Measurements from ENCODE around the gene ATG10.
"Not testable (repeated sequence)": the region's sequence is repeated elsewhere in the genome, so short reads cannot be mapped to it uniquely, and the experiment has no call there.

Gene ATG10

GRCh38 chr5:82011761-82012160 lies 39.9 kb downstream of the ATG10 start:
- no peak overlapping the region for H3K4me3 ChIP-seq (ENCODE audit: low read length)
- peak; percentile 13 for DNase-seq (ENCODE audit: low read depth)
- no peak for TF ChIP-seq CTCF (IDR thresholded peaks at IDR 0.05; ENCODE audit: insufficient read depth, low read depth, low read length, missing control alignments)

- H3K4me3 ChIP-seq (ENCODE audit: low read length); DNase-seq (ENCODE audit: low read depth): not testable (repeated sequence)
Measured at GRCh38 chr5:82014644-82015043, 42.8 kb downstream of the ATG10 start.

GRCh38 chr5:82018462-82018861 lies 46.6 kb downstream of the ATG10 start:
- DNase-seq (ENCODE audit: low read depth) = no peak
- TF ChIP-seq CTCF (IDR thresholded peaks at IDR 0.05; ENCODE audit: insufficient read depth, low read depth, low read length, missing control alignments) = no peak
- H3K4me3 ChIP-seq (ENCODE audit: low read length) = no peak overlapping the region

- no peak for TF ChIP-seq CTCF (IDR thresholded peaks at IDR 0.05; ENCODE audit: insufficient read depth, low read depth, low read length, missing control alignments)
- no peak for DNase-seq (ENCODE audit: low read depth)
- H3K4me3 ChIP-seq (ENCODE audit: low read length) = no peak overlapping the region
Measured at GRCh38 chr5:82019342-82020138, 47.7 kb downstream of the ATG10 start.

GRCh38 chr5:82022499-82022898 lies 50.7 kb downstream of the ATG10 start:
- no peak for TF ChIP-seq CTCF (IDR thresholded peaks at IDR 0.05; ENCODE audit: insufficient read depth, low read depth, low read length, missing control alignments)
- no peak for DNase-seq (ENCODE audit: low read depth)
- H3K4me3 ChIP-seq (ENCODE audit: low read length) = no peak overlapping the region

GRCh38 chr5:82023644-82024043 lies 51.8 kb downstream of the ATG10 start:
- no peak for DNase-seq (ENCODE audit: low read depth)

More at GRCh38 chr5:82023644-82024043, 51.8 kb downstream of the ATG10 start:
- no peak for TF ChIP-seq CTCF (IDR thresholded peaks at IDR 0.05; ENCODE audit: insufficient read depth, low read depth, low read length, missing control alignments)
- H3K4me3 ChIP-seq (ENCODE audit: low read length) = no peak overlapping the region

Data from epithelial cell of esophagus (primary cell).